Nephron (organoid): ENCODE results near the gene FREM1.

ENCODE experiments used
- H3K27ac Mint-ChIP-seq, 3 experiments: 2 replicates each; pipeline ENCODE4 v1.8.0; 2020; ENCODE audit warnings: mixed read lengths in 3 of 3, mild to moderate bottlenecking in 2 of 3, moderate library complexity in 1 of 3
- H3K27me3 Mint-ChIP-seq: 2 replicates; pipeline ENCODE4 v1.8.0; 2021; ENCODE audit warnings: low read depth, mild to moderate bottlenecking, moderate library complexity, mixed read lengths
- H3K36me3 Mint-ChIP-seq: 2 replicates; pipeline ENCODE4 v1.8.0; 2020; ENCODE audit warnings: low read depth, mixed read lengths
- H3K4me1 Mint-ChIP-seq: 2 replicates; pipeline ENCODE4 v1.8.0; 2020; ENCODE audit warnings: mixed read lengths
- H3K4me3 Mint-ChIP-seq, 3 experiments: 2 replicates each; pipeline ENCODE4 v1.8.0; 2020; ENCODE audit warnings: mild to moderate bottlenecking in 3 of 3, mixed read lengths in 3 of 3, moderate library complexity in 2 of 3
- H3K9me3 Mint-ChIP-seq: 2 replicates; pipeline ENCODE4 v1.8.0; 2020; ENCODE audit warnings: mixed read lengths
- TF ChIP-seq, protein P1 (sequence below), 3 experiments: fragments of 200-600 bp; sonication (generic); IDR thresholded peaks; one replicate each; pipeline ENCODE4 v1.5.0; 2021; ENCODE audit warnings: antibody characterized with exemption in 3 of 3; ENCODE audit not compliant: unreplicated experiment in 3 of 3

The FREM1 gene

DNA sequence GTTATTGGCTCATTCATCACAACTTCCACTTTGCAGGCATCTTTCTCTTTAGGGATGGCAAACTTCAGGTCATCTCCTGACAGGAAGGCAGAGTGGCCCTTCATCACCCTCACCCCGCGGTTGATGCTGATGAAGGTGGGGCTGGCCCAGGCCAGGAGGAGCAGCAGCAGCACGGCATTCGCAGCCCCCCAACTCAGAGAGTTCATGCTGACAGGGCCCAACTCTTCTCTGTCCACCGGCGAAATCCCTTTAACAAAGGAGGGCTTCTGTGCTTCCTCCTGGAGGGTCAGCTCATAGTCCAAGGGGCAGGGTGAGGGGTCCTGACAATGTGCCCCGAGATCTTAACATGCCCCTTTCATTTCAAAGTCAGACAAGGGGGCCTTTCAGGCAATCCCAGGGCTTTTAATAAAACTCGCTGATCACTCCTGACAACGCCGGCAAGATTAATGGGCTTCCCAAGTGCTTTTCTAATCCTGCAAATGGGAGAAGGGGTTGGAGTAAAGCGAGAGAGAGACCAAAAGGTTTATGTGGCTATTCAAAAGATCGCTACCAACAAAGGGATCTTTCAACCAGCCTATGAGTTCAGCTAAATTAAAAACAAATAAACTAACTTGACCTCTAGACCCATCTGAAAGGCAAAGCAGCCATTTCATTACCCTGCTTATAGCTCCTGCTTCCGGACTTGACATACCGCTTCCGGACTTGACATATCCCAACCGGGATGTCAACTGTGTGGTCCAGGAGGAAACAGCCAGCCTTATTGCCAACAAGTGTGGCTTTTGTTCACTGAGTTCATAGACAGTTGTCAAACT is 41.2 kb downstream of the FREM1 start:
- Mint-ChIP-seq H3K36me3 (peaks cover 31% of the 10 kb centered on the region), H3K9me3 (peaks cover 9% of the 10 kb centered on the region), H3K4me1 (peaks cover 41% of the 10 kb centered on the region), H3K4me3 (peak overlapping the region; percentile 45 to 68 (median 54)), H3K27me3 (no peaks in the 10 kb centered on the region), H3K27ac (peak overlapping the region; percentile 56 to 75 (median 69))
- TF ChIP-seq, protein P1, sequence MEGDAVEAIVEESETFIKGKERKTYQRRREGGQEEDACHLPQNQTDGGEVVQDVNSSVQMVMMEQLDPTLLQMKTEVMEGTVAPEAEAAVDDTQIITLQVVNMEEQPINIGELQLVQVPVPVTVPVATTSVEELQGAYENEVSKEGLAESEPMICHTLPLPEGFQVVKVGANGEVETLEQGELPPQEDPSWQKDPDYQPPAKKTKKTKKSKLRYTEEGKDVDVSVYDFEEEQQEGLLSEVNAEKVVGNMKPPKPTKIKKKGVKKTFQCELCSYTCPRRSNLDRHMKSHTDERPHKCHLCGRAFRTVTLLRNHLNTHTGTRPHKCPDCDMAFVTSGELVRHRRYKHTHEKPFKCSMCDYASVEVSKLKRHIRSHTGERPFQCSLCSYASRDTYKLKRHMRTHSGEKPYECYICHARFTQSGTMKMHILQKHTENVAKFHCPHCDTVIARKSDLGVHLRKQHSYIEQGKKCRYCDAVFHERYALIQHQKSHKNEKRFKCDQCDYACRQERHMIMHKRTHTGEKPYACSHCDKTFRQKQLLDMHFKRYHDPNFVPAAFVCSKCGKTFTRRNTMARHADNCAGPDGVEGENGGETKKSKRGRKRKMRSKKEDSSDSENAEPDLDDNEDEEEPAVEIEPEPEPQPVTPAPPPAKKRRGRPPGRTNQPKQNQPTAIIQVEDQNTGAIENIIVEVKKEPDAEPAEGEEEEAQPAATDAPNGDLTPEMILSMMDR (IDR thresholded peaks at IDR 0.05; ENCODE audit: unreplicated experiment in 3 of 3), result no peak

DNA sequence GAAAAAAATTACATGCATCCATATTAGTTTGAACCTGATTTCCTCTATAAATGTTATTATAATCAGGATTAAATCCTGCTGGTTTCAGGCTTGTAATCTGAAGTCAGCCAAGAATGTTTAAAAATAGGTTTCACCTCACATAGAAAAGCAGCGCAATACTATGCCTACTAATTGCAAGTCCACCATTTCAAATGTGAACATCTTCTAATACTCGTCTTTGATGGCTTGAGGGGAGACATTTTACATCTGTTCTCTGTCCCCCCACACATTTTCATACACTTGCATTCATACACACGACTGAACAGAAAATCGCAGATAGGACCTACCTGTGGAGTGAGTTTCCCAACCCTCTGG is 41.8 kb downstream of the FREM1 start:
- no peaks in the 10 kb centered on the region for H3K27me3 Mint-ChIP-seq
- TF ChIP-seq, protein P1 (IDR thresholded peaks at IDR 0.05; ENCODE audit: unreplicated experiment in 3 of 3), result no peak
- H3K27ac Mint-ChIP-seq, result peak overlapping the region; percentile 56 to 75 (median 69)
- peaks cover 3% of the 10 kb centered on the region for H3K9me3 Mint-ChIP-seq
- peaks cover 31% of the 10 kb centered on the region for H3K36me3 Mint-ChIP-seq
- H3K4me3 Mint-ChIP-seq, result peak overlapping the region; percentile 45 to 68 (median 54)
- H3K4me1 Mint-ChIP-seq, result peaks cover 41% of the 10 kb centered on the region

GRCh38 chr9:14866200-14866749 is 44.0 kb downstream of the FREM1 start:
- Mint-ChIP-seq H3K36me3 (peaks cover 43% of the 10 kb centered on the region), H3K4me1 (peaks cover 41% of the 10 kb centered on the region), H3K9me3 (no peaks in the 10 kb centered on the region), H3K4me3 (no peak overlapping the region), H3K27ac (peak overlapping the region; percentile 59 to 77 (median 69)), H3K27me3 (no peaks in the 10 kb centered on the region)
- TF ChIP-seq, protein P1 (IDR thresholded peaks at IDR 0.05; ENCODE audit: unreplicated experiment in 3 of 3), result no peak

- no peaks in the 10 kb centered on the region for H3K27me3 Mint-ChIP-seq
- peaks cover 48% of the 10 kb centered on the region for H3K36me3 Mint-ChIP-seq
- peaks cover 32% of the 10 kb centered on the region for H3K4me1 Mint-ChIP-seq
- no peaks in the 10 kb centered on the region for H3K9me3 Mint-ChIP-seq
- TF ChIP-seq, protein P1 (IDR thresholded peaks at IDR 0.05; ENCODE audit: unreplicated experiment in 3 of 3), result no peak
- no peak overlapping the region for H3K4me3 Mint-ChIP-seq
- H3K27ac Mint-ChIP-seq, result peak overlapping the region; percentile 3 to 70 (median 59)
Measured at GRCh38 chr9:14864309-14864708, 45.9 kb downstream of the FREM1 start.

GRCh38 chr9:14863402-14863801 is 46.8 kb downstream of the FREM1 start:
- TF ChIP-seq, protein P1 (IDR thresholded peaks at IDR 0.05; ENCODE audit: unreplicated experiment in 3 of 3), result no peak
- Mint-ChIP-seq H3K36me3 (peaks cover 53% of the 10 kb centered on the region), H3K9me3 (no peaks in the 10 kb centered on the region), H3K4me3 (no peak overlapping the region), H3K27ac (peak overlapping the region; percentile 31 to 52 (median 41)), H3K27me3 (no peaks in the 10 kb centered on the region), H3K4me1 (peaks cover 23% of the 10 kb centered on the region)
